OCI-LY3 (cell line): ENCODE data around the gene TNRC6C.

Experiments used
- EZH2phosphoT487 ChIP-seq: fragments of 200-600 bp; shearing (Covaris generic); IDR thresholded peaks from 2 replicates; pipeline ENCODE4 v1.6.1; 2018; ENCODE audit warnings: antibody characterized with exemption, mixed run types, low read depth
- TF ChIP-seq, protein P1 (sequence below): fragments of 200-600, 300-600 bp; sonication (generic); IDR thresholded peaks from 2 replicates; pipeline ENCODE4 v1.5.1; 2014; ENCODE audit warnings: antibody characterized with exemption, low read length, low read depth

DNA sequence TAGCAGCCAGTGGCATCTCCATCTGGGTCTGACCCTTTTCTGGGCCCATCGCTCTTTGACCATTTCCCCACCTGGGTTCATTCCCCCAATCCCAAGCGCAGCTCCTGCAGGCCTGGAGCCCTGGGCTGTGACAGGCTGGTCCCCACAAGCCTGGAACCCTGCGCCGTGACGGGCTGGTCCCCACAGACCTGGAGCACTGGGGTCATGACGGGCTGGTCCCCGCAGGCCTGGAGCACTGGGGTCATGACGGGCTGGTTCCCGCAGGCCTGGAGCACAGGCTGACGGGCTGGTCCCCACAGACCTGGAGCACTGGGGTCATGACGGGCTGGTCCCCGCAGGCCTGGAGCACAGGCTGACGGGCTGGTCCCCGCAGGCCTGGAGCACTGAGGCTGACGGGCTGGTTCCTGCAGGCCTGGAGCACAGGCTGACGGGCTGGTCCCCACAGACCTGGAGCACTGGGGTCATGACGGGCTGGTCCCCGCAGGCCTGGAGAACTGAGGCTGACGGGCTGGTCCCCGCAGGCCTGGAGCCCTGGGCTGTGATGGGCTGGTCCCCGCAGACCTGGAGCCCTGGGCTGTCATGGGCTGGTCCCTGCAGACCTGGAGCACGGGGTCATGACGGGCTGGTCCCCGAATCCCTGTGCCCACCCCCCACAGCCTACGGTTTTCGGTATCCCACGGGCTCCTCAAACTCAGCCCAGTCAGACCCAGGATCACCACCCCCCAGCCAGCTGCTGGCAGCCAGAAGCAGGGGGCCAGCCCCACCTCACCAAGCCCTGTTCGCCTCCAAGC lies 153.4 kb downstream of the TNRC6C start:
- TF ChIP-seq, protein P1, sequence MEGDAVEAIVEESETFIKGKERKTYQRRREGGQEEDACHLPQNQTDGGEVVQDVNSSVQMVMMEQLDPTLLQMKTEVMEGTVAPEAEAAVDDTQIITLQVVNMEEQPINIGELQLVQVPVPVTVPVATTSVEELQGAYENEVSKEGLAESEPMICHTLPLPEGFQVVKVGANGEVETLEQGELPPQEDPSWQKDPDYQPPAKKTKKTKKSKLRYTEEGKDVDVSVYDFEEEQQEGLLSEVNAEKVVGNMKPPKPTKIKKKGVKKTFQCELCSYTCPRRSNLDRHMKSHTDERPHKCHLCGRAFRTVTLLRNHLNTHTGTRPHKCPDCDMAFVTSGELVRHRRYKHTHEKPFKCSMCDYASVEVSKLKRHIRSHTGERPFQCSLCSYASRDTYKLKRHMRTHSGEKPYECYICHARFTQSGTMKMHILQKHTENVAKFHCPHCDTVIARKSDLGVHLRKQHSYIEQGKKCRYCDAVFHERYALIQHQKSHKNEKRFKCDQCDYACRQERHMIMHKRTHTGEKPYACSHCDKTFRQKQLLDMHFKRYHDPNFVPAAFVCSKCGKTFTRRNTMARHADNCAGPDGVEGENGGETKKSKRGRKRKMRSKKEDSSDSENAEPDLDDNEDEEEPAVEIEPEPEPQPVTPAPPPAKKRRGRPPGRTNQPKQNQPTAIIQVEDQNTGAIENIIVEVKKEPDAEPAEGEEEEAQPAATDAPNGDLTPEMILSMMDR = no peak
- TF ChIP-seq EZH2phosphoT487 = no peak
